VCaP (cell line): ENCODE results near the gene FANCD2.
"Not testable (repeated sequence)": the region's sequence is repeated elsewhere in the genome, so short reads cannot be mapped to it uniquely, and the experiment has no call there.

Source experiments
- H3K27ac ChIP-seq: fragments of 450-650 bp; 2 replicates; pipeline ENCODE4 v1.5.1; 2017
- TF ChIP-seq, protein P1 (sequence below): fragments of 450-650 bp; conservative IDR thresholded peaks from 2 replicates; pipeline ENCODE4 v1.5.1; 2017; ENCODE audit warnings: mild to moderate bottlenecking, moderate library complexity

Gene FANCD2

DNA sequence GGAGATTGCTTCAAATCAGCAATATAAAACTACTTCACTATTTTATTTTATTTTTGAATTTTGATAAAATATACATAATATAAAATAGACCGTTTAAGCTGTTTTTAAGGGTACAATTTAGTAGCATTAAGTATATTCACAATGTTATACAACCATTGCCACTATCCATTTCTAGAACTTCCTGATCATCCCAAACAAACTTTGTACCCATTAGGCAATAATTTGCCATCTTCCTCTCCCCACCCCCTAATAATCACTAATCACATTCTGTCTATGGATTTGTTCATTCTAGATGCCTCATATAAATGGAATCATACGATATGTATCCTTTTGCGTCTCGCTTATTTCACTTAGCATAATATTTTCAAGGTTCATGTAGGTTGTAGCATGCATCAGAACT is 28.9 kb downstream of the FANCD2 start:
- H3K27ac ChIP-seq = no peak overlapping the region
- TF ChIP-seq, protein P1, sequence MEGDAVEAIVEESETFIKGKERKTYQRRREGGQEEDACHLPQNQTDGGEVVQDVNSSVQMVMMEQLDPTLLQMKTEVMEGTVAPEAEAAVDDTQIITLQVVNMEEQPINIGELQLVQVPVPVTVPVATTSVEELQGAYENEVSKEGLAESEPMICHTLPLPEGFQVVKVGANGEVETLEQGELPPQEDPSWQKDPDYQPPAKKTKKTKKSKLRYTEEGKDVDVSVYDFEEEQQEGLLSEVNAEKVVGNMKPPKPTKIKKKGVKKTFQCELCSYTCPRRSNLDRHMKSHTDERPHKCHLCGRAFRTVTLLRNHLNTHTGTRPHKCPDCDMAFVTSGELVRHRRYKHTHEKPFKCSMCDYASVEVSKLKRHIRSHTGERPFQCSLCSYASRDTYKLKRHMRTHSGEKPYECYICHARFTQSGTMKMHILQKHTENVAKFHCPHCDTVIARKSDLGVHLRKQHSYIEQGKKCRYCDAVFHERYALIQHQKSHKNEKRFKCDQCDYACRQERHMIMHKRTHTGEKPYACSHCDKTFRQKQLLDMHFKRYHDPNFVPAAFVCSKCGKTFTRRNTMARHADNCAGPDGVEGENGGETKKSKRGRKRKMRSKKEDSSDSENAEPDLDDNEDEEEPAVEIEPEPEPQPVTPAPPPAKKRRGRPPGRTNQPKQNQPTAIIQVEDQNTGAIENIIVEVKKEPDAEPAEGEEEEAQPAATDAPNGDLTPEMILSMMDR = no peak

GRCh38 chr3:10070077-10070476 is 43.8 kb downstream of the FANCD2 start:
- not testable (repeated sequence) for H3K27ac ChIP-seq

DNA sequence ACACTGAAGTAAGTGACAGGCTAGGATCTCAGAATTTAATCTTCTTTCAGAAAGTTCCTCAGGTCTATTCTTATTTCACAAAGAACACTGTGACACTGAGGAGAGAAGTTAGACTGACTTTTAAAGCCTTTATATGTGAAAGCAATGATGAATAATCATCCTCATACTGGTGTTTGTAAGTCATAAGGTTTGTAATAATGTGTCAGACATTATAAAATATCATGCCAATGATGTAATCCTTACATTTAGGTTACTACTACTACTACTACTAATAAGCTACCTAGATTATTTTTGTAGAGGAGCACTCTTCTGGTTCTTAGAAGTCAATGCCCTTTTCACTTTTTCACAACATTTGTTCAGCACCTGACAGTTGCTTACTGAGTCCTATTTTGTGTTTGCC is 48.4 kb downstream of the FANCD2 start:
- H3K27ac ChIP-seq = no peak overlapping the region
- TF ChIP-seq, protein P1 = no peak

DNA sequence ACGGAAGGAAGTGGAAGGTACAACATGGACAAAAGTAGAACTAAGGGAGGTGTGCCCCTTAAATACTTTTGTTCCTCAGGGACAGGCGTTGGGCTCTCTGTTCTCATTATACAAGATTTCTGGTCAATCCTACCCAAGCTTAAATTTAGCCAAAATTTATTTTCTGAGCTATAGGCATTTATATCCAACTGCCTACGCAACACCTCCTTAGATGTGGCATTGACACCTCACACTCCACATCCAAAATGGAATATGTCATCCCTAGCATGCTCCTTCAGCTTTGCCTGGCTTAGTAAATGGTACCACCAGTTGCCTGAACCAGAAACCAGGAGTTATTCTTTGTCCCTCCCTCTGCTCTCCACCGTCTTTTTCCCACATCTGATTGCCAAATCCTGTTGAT is 55.6 kb downstream of the FANCD2 start:
- TF ChIP-seq, protein P1 = no peak
- H3K27ac ChIP-seq = no peak overlapping the region

GRCh38 chr3:10085738-10086137 is 59.5 kb downstream of the FANCD2 start:
- TF ChIP-seq, protein P1 = no peak
- no peak overlapping the region for H3K27ac ChIP-seq

DNA sequence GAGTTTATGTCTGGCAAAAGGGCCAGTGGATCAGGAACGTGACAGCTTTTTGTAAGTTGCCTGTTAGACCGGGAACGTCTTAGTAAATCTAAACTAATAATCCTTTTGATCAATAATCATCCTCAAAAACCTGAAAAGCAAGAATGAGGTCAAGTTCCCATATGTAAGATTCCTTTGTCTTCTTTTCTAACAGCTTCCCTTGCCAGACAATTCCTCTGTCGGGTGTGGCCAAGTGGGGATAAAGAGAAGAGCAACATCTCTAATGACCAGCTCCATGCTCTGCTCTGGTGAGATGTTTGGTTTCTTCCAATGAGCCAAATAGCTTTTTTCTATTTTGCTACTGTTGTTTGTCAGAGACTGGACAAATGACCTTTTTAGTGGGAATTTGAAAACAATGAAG is 62.0 kb downstream of the FANCD2 start:
- TF ChIP-seq, protein P1 = no peak
- no peak overlapping the region for H3K27ac ChIP-seq

DNA sequence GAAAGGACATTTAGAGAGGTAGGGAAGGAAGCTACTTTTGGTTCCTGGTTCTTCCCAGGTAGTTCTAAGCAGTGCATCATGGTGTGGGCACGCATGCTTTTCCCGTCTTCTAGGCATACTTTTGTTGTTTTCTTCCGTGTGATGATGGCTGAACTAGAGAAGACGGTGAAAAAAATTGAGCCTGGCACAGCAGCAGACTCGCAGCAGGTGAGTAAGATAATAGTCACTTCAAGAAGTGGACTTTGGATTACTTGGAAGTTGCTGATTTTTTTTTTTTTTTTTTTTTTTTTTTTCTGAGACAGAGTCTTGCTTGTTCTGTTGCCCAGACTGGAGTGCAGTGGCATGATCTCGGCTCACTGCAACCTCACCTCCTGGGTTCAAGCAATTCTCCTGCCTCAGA is 63.9 kb downstream of the FANCD2 start:
- TF ChIP-seq, protein P1 = no peak
- no peak overlapping the region for H3K27ac ChIP-seq

GRCh38 chr3:10090774-10091173 is 64.5 kb downstream of the FANCD2 start:
- H3K27ac ChIP-seq = not testable (repeated sequence)

GRCh38 chr3:10091387-10091786 is 65.2 kb downstream of the FANCD2 start:
- H3K27ac ChIP-seq = not testable (repeated sequence)
